HG03139 (cell line): ENCODE data around the gene KIF23.

ENCODE experiments used
- ATAC-seq: cut with Tn5 transposase; IDR thresholded peaks from one replicate; pipeline ENCODE4 v1.9.1; 2021; ENCODE audit not compliant: unreplicated experiment

The KIF23 gene

DNA sequence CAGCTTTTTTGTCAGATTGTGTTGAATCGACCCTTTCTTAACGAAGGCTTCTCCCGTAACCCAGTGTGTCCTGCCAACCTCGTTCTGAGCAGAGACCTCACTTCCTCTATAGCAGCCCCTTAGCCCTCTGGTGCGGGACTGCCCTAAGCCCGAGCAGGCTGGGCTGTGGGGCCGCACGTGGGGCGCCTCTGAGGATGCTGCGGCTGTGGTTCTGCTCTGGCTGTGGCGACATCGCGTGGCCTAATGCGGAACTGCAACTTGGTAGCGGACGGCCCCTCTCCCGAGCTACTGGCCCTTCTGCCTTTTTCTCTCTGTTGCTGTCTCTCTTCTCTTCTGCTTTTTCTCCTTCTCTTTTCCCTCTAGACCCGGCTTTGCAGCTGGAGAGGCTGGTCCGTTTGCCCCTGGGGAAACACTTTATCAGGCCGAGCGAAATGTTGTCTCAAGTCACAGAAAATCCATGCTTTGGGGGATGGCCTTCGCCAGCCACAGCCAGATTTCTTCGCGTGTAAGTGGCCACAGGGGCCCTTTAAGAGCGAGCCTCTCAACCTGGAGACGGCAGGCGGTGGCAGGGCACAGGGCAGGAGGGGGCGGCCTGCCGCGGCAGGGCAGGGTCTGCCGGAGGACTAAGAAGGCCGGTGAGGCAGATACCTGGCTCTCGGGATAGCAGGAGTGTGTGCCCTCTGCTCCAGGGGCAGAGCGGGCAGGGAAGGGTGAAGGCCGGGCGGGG is 19.4 kb upstream of the KIF23 start:
- ATAC-seq = no peak

DNA sequence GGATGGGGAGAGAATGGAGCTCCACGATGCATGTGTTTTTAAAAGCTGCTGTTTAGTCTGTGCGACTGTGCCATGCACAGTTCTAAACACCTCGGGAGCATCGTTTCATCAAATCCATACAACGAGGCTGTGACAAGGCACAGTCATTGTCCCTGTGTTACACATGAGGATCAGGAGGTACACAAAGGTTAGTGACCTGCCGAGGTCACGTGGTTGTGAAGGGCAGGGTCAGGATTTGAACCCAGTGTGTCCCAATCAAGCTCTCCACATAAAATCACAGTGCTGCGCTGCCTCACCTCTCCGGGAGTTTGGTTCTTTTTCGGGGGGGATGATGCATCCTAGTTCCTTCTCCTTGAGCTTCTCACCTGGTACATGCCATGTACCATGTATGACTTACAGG is 18.7 kb upstream of the KIF23 start:
- no peak for ATAC-seq

DNA sequence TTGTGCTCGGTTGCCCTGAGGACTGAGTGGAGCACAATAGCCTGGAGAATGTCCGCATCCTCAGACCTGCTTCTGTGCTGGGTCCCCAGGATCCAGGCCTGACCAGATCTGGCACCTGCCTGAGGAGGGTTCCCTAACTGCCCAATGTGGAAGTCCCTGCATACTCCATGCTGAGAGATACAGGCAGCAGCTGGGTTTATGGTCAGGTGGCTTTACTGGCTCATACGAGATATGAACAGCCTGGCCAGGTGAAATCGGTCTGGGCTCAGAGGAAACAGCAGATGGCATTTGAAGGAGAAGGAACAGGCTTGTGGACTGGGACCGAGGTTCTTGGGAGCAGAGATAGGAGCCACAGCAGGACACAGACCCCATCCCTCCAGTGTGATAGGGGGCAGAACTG is 18.2 kb upstream of the KIF23 start:
- ATAC-seq = no peak

DNA sequence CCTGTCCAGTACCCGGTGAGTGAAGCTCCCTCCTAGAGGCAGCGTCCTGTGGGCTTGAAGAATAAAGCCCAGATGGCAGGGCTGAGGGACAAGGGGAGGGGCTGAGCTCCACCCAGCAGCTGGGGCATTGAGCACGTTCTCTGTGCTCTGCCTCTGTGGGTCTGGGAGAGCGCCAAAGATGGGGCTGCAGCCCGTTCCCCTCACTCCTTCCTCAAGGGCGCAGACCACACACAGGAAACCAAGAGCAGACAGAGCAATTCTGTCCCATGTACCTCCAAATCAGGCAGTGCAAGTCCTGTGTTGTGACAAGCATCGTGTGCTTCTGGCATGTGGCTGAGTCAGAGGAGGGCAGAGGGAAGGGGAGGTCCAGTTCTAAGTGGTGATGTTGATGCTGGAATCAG is 15.7 kb upstream of the KIF23 start:
- no peak for ATAC-seq

DNA sequence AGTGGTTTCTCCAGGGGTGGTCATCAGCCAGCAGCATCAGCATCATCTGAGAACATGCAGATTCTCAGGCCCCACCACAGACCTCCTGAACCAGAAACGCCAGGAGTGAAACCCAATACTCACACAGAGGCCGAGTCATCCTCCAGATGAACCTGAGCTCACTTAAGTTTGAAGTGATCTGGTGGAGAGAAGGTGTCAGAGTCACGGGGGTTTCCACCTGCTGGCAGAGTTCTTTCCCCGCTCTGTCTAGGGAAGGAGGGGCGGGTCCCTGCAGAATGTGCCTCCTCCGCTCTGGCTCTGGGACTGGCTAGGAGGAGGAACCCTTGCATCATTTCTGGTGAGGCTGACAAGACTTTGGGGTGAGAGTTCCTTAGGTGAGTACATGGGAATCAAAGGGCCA is 13.3 kb upstream of the KIF23 start:
- no peak for ATAC-seq

DNA sequence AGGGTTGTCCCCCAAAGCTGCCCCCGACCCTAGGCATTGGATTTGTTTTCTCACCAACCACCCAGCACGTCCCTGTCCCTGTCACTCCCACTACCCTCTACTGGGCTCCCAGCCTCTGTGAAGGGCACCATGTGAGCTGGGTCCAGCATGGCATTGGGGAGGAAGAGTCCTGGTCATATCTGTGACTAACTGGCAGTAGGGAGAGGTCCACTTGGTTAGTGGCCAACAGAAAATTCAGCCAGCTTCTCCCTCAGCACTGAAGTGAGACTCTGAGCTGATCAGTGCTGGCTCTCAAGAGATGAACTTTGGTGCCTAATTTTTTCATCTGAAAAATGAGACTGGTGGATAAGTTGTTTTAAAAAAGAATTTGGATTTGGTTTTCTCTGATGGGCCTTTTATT is 11.3 kb upstream of the KIF23 start:
- ATAC-seq = no peak

GRCh38 chr15:69403594-69403993 is 10.6 kb upstream of the KIF23 start:
- ATAC-seq = no peak

DNA sequence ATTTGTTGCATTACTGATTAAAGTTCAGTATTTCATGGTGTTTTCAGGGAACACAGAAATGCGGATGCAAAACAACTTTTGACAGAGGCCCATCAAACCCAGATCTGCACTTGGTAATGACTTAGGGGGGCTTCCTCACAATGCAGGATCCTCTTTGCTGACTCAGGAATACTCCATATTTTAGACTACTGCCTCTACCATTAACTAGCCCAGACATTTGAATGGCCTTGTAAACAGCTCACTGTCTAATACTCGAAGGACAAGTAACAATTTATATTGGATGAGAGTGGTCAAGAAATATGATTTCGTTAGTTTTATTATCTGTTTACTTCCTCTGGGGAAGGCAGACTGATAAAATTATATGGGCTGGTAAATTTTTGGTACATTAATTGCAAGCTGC is 9.0 kb upstream of the KIF23 start:
- no peak for ATAC-seq

DNA sequence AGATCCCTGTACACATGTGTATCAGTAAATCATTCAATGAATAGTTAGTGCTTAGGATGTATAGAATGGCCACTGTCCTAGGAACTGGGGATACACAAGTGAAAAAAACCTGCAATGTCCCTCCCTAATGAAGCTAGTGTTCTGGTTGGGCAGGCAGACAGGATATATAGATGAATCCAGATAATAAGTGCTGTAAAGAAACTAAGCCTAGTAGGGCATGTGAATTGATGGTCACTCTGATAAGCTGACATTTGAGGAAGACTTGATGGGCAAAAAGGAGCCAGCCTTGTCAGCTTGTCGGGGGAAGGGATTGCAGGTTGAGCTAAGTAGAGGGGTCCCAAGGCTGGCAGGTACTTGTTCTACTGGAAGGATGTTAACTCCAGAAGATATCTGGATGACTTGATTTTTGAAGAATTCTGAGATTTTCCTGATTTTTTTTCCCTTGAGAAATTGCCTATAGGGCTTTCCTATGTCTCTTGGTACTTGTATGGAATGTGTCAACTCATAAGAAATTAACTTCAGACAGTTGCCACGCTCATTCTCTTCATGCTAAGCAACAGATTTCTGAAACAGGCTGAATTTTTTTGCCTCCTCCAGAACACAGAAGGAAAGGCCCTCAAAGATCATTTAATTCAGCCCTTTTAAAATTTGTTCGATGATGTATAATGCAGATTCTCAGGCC is 6.3 kb upstream of the KIF23 start:
- no peak for ATAC-seq

GRCh38 chr15:69408841-69409240 is 5.3 kb upstream of the KIF23 start:
- no peak for ATAC-seq

DNA sequence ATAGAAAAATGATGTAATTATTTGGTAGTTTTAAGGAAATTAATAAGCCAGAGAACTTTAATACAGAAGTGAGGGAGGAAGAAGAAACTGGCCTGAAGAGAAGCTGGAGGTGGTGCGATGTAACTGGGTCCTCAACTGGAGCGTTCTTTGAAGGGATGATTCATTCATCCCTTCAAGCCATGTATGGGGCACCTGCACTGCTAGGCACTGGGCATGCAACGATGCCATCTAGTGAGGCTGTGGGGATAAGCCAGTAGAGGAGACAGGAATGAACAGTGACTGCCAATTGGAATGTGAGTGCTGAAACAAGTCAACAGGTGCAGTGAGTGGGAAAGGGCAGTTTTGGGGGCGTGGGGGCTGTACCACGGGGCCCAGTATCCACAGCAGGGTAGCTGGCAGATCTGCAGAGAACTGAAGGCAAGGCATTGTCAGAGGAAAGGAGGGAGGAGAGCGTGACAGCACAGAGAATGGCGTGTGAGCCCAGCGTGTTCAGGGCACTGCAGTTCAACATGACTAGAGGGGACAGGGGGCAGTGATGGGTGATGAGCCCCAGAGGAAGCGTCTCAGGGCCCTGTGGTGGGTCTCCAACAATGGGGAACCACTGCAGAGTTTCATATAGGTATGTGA is 3.8 kb upstream of the KIF23 start:
- ATAC-seq = no peak

- no peak for ATAC-seq
Measured at GRCh38 chr15:69412274-69412673, 1.9 kb upstream of the KIF23 start.

DNA sequence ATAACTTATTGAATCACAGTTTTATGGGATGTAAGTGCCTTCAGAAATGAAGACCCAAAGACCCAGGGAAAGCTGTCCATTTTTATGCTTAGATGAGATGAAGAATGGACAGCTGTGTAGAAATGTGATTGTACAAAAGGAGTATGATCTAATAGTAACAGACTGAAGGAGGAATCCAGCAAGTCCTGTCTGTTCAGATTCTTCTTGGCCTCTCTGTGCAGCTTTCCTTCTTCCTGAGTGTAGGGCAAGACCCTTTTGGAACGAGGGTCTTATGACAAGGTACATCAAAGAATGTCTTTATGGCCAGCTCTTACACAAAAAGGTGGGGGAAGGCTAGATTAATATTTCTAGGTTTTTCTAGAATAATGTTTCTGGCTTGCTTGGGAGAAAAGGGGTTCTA is 1.4 kb upstream of the KIF23 start:
- no peak for ATAC-seq

DNA sequence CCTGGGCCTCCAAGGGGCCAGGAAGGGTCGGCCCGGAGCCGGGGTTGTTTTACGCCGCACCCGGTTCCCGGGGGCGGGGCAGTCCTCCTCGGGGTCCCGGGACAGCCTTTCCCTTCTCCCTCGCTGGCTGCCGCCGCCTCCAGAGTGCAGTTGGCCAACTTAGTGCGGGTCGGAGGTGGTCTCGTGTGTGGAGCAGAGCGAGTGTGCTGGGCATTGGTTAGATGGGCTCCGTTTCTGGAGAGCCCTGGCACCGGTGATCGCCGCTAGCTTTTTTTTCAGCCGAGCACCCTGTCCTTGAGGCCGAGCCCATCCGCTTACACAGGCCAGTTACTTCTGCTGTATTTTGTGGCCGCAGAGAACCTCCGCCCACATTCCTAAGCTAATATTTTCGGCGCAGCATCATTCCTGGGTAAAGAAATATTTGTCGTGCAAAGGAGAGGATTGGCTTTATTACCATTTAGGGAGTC is 585 bp downstream of the KIF23 start:
- peak; percentile 25 for ATAC-seq

GRCh38 chr15:69415381-69415780 is 1.2 kb downstream of the KIF23 start:
- ATAC-seq = no peak

- no peak for ATAC-seq
Measured at GRCh38 chr15:69417581-69417980, 3.4 kb downstream of the KIF23 start.

DNA sequence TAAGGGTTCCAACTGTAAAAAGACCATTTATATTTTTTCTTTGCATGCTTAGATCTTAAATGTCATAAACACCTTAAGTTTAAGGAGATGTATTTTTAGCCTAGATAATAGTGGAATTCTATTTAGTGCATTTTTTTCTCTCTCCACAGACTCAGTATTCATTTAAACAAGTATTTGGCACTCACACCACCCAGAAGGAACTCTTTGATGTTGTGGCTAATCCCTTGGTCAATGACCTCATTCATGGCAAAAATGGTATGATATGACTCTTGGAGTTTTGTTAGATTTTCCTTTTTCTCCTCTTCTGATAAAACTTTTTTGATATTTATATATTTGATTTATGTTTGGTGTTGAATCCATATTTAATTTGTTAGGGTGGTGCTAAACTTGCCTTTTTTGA is 7.3 kb downstream of the KIF23 start:
- ATAC-seq = no peak

DNA sequence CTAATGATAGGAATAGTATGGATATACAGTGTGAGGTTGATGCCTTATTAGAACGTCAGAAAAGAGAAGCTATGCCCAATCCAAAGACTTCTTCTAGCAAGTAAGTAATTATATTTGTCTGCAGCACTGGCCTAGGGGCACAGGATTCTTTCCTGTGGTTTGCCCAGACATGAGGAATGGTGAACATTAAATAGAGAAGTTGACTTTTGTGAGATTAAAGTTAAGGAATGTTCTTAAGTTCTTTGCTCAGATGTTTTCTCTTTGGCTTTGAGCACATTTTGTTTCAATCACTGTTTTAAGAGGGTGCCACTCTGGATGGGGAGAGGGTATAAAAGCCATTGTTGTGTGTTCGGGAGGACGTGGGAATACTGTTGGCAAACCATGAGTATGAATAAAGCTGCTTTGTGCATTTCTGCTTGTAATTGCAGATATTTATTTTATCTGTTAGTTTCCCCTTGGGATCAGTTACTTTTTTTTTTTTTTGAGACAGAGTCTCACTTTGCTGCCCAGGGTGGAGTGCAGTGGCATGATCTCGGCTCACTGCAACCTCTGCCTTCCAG is 8.3 kb downstream of the KIF23 start:
- ATAC-seq = no peak

DNA sequence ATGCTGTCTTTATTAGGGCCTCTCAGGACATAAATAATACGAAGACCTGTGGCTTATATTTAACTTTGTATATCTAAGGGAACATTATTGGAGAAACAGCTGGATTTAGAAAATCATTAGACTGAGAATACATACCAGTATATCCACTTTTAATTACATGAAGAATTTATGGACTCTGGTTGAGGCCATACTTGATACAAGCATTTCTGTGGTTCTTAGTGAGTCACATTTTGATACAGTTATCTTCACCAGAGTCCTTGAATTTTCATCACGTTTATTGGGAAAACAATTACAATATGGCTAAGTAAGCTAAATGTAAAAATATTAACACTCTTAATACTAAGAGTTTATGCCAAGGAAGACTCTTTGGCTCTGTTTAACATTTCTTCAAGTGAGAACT is 9.9 kb downstream of the KIF23 start:
- ATAC-seq = no peak

- ATAC-seq = no peak
Measured at GRCh38 chr15:69424748-69425413, 10.7 kb downstream of the KIF23 start.

- no peak for ATAC-seq
Measured at GRCh38 chr15:69433831-69434230, 19.7 kb downstream of the KIF23 start.
